Liver (tissue), 3 donors: ENCODE measurements around the gene KLF11.

Experiments used
- ATF3 ChIP-seq: IDR thresholded peaks from 2 replicates; pipeline ENCODE4 v1.6.1; 2016; ENCODE audit warnings: antibody characterized with exemption
- CTCF ChIP-seq: fragments of 150-350 bp; IDR thresholded peaks from 2 replicates; pipeline ENCODE4 v1.5.1; 2017; ENCODE audit warnings: improper control_type of control experiment, low read depth, low read length; ENCODE audit not compliant: missing input control
- EGR1 ChIP-seq, 2 donors: IDR thresholded peaks; 2 replicates each; pipeline ENCODE4 v1.6.1; 2016 to 2018; ENCODE audit warnings: antibody characterized with exemption in 2 of 2, low read depth in 2 of 2
- JUND ChIP-seq, 2 donors: IDR thresholded peaks; 2 replicates each; pipeline ENCODE4 v1.6.1; 2016; ENCODE audit warnings: antibody characterized with exemption in 2 of 2
- NR2F2 ChIP-seq: IDR thresholded peaks from 2 replicates; pipeline ENCODE4 v1.6.1; 2016; ENCODE audit warnings: antibody characterized with exemption
- REST ChIP-seq: IDR thresholded peaks from 2 replicates; pipeline ENCODE4 v1.6.1; 2016; ENCODE audit warnings: antibody characterized with exemption, mild to moderate bottlenecking
- RXRA ChIP-seq, 2 donors: IDR thresholded peaks; 2 replicates each; pipeline ENCODE4 v1.6.1; 2017 to 2018; ENCODE audit warnings: antibody characterized with exemption in 2 of 2, mild to moderate bottlenecking in 1 of 2
- YY1 ChIP-seq: IDR thresholded peaks from 2 replicates; pipeline ENCODE4 v1.6.1; 2016; ENCODE audit warnings: antibody characterized with exemption, mild to moderate bottlenecking
- ZBTB33 ChIP-seq: IDR thresholded peaks from 2 replicates; pipeline ENCODE4 v1.6.1; 2016; ENCODE audit warnings: antibody characterized with exemption
- donor health status: healthy.
- donor health status: healthy.

GRCh38 chr2:10085668-10086059 lies 42.3 kb downstream of the KLF11 start:
- no peak for TF ChIP-seq CTCF
- no peak for TF ChIP-seq EGR1 (IDR thresholded peaks at IDR 0.05; ENCODE audit: low read depth in 2 of 2)
- TF ChIP-seq NR2F2, result no peak
- TF ChIP-seq RXRA (IDR thresholded peaks at IDR 0.05), result no peak
- TF ChIP-seq REST, result no peak
- TF ChIP-seq JUND (IDR thresholded peaks at IDR 0.05), result no peak
- no peak for TF ChIP-seq ZBTB33
- no peak for TF ChIP-seq YY1
- TF ChIP-seq ATF3, result no peak
